ENCODE results near the gene DCLK2. TPM values are rescaled to one million over a fixed set of nuclear protein-coding genes. Genes with fewer than 3 reads are reported as not detected.

Gene DCLK2
- total RNA-seq, 2 donors from 2014 or later = 0.20 to 0.42 TPM

- no peak overlapping the region for H3K9ac ChIP-seq (ENCODE audit: extremely low read depth, low read length, poor library complexity, severe bottlenecking)
- no peak overlapping the region for H3K27ac Mint-ChIP-seq
- peaks cover 19% of the 10 kb centered on the region for H3K4me1 Mint-ChIP-seq
- H3K36me3 ChIP-seq (ENCODE audit: control insufficient read depth, insufficient read depth, low read length) = peaks cover 13% of the 10 kb centered on the region
- no peaks in the 10 kb centered on the region for H3K9me3 ChIP-seq (ENCODE audit: control insufficient read depth, low read length)
- H3K4me3 ChIP-seq (ENCODE audit: low read length) = no peak overlapping the region
- H3K27ac ChIP-seq (ENCODE audit: low read depth, low read length) = no peak overlapping the region
- H3K4me1 ChIP-seq (ENCODE audit: control insufficient read depth, insufficient read depth, low read length) = no peaks in the 10 kb centered on the region
- H3K27me3 Mint-ChIP-seq (ENCODE audit: insufficient read depth) = peaks cover 2% of the 10 kb centered on the region
- H3K36me3 Mint-ChIP-seq (ENCODE audit: low read depth) = no peaks in the 10 kb centered on the region
- H3K27me3 ChIP-seq (ENCODE audit: control insufficient read depth, insufficient read depth, low read length, poor library complexity, severe bottlenecking) = no peaks in the 10 kb centered on the region
- H3K9me3 Mint-ChIP-seq = no peaks in the 10 kb centered on the region
- H3K4me3 Mint-ChIP-seq = no peak overlapping the region
- no peak for TF ChIP-seq CTCF (conservative IDR thresholded peaks at IDR 0.05)
- DNase-seq = no peak
- WGBS, 2 experiments (ENCODE audit: insufficient coverage in 1 of 2, insufficient read length in 1 of 2) = 100% methylated on average over 2 of the region's 2 CpGs; no CpG with 5 or more reads in 1 of the 2 experiments
Observed at GRCh38 chr4:150261571-150261970, 183.3 kb downstream of the DCLK2 start.

- no peak for DNase-seq
- H3K27ac ChIP-seq (ENCODE audit: low read depth, low read length) = no peak overlapping the region
- no peaks in the 10 kb centered on the region for H3K9me3 ChIP-seq (ENCODE audit: control insufficient read depth, low read length)
- no peaks in the 10 kb centered on the region for H3K4me1 ChIP-seq (ENCODE audit: control insufficient read depth, insufficient read depth, low read length)
- TF ChIP-seq CTCF (conservative IDR thresholded peaks at IDR 0.05) = no peak
- H3K36me3 Mint-ChIP-seq (ENCODE audit: low read depth) = no peaks in the 10 kb centered on the region
- H3K4me1 Mint-ChIP-seq = peaks cover 10% of the 10 kb centered on the region
- peaks cover 13% of the 10 kb centered on the region for H3K36me3 ChIP-seq (ENCODE audit: control insufficient read depth, insufficient read depth, low read length)
- H3K27ac Mint-ChIP-seq = no peak overlapping the region
- H3K4me3 Mint-ChIP-seq = no peak overlapping the region
- H3K4me3 ChIP-seq (ENCODE audit: low read length) = no peak overlapping the region
- no peaks in the 10 kb centered on the region for H3K27me3 Mint-ChIP-seq (ENCODE audit: insufficient read depth)
- H3K9me3 Mint-ChIP-seq = no peaks in the 10 kb centered on the region
- WGBS, 2 experiments (ENCODE audit: insufficient coverage in 1 of 2, insufficient read length in 1 of 2) = 94 to 100% methylated on average over 5 to 6 of the region's 6 CpGs
- H3K9ac ChIP-seq (ENCODE audit: extremely low read depth, low read length, poor library complexity, severe bottlenecking) = no peak overlapping the region
- no peaks in the 10 kb centered on the region for H3K27me3 ChIP-seq (ENCODE audit: control insufficient read depth, insufficient read depth, low read length, poor library complexity, severe bottlenecking)
Observed at GRCh38 chr4:150262611-150263010, 184.4 kb downstream of the DCLK2 start.

GRCh38 chr4:150264595-150265161 is 186.4 kb downstream of the DCLK2 start:
- 93 to 94% methylated on average over 3 to 6 of the region's 6 CpGs for WGBS, 2 experiments (ENCODE audit: insufficient coverage in 1 of 2, insufficient read length in 1 of 2)
- H3K27me3 ChIP-seq (ENCODE audit: control insufficient read depth, insufficient read depth, low read length, poor library complexity, severe bottlenecking) = no peaks in the 10 kb centered on the region
- Mint-ChIP-seq H3K27ac (no peak overlapping the region), H3K4me1 (peaks cover 7% of the 10 kb centered on the region), H3K4me3 (no peak overlapping the region), H3K27me3 (ENCODE audit: insufficient read depth) (no peaks in the 10 kb centered on the region), H3K9me3 (no peaks in the 10 kb centered on the region), H3K36me3 (ENCODE audit: low read depth) (peaks cover 3% of the 10 kb centered on the region)
- peaks cover 13% of the 10 kb centered on the region for H3K36me3 ChIP-seq (ENCODE audit: control insufficient read depth, insufficient read depth, low read length)
- no peaks in the 10 kb centered on the region for H3K9me3 ChIP-seq (ENCODE audit: control insufficient read depth, low read length)
- no peak overlapping the region for H3K9ac ChIP-seq (ENCODE audit: extremely low read depth, low read length, poor library complexity, severe bottlenecking)
- no peak for TF ChIP-seq CTCF (conservative IDR thresholded peaks at IDR 0.05)
- H3K4me3 ChIP-seq (ENCODE audit: low read length) = no peak overlapping the region
- no peak overlapping the region for H3K27ac ChIP-seq (ENCODE audit: low read depth, low read length)
- no peaks in the 10 kb centered on the region for H3K4me1 ChIP-seq (ENCODE audit: control insufficient read depth, insufficient read depth, low read length)
- no peak for DNase-seq

Data from endodermal cell (in vitro differentiated cells).